ENCODE results near the gene VBP1. TPM values are rescaled to one million over a fixed set of nuclear protein-coding genes. Genes with fewer than 3 reads are reported as not detected.
"Not testable (repeated sequence)": the region's sequence is repeated elsewhere in the genome, so short reads cannot be mapped to it uniquely, and the experiment has no call there.

Gene VBP1
- total RNA-seq, 1 donor from 2014 or later, result 32.2 TPM

GRCh38 chrX:155213731-155214130 lies 2.5 kb upstream of the VBP1 start:
- Histone ChIP-seq H3K9me3 (no peaks in the 10 kb centered on the region), H3K4me3 (no peak overlapping the region), H3K36me3 (no peaks in the 10 kb centered on the region), H3K27me3 (ENCODE audit: low read depth) (no peaks in the 10 kb centered on the region), H3K27ac (no peak overlapping the region), H3K4me1 (peaks cover 13% of the 10 kb centered on the region)
- ATAC-seq (no peak), DNase-seq (no peak)
- no peak for TF ChIP-seq CTCF (IDR thresholded peaks at IDR 0.05)
- intact Hi-C loops (cut with DNase I), result no loop called here

- intact Hi-C loops (cut with DNase I), result no loop called here
- DNase-seq, result no peak
- H3K4me3 ChIP-seq, result peak overlapping the region; percentile 69
- peaks cover 13% of the 10 kb centered on the region for H3K4me1 ChIP-seq
- H3K27ac ChIP-seq, result peak overlapping the region; percentile 91
- H3K36me3 ChIP-seq, result peaks cover 4% of the 10 kb centered on the region
- no peaks in the 10 kb centered on the region for H3K27me3 ChIP-seq (ENCODE audit: low read depth)
- ATAC-seq, result peak; percentile 43 to 58
- no peaks in the 10 kb centered on the region for H3K9me3 ChIP-seq
- TF ChIP-seq CTCF (IDR thresholded peaks at IDR 0.05), result no peak
Measured at GRCh38 chrX:155215443-155216178, 649 bp upstream of the VBP1 start.

- DNase-seq (no peak), ATAC-seq (no peak)
- Histone ChIP-seq H3K27ac (peak overlapping the region; percentile 91), H3K4me3 (peak overlapping the region; percentile 69), H3K9me3 (no peaks in the 10 kb centered on the region), H3K36me3 (peaks cover 7% of the 10 kb centered on the region), H3K27me3 (ENCODE audit: low read depth) (no peaks in the 10 kb centered on the region), H3K4me1 (peaks cover 13% of the 10 kb centered on the region)
- no peak for TF ChIP-seq CTCF (IDR thresholded peaks at IDR 0.05)
- intact Hi-C loops (cut with DNase I), result no loop called here
Measured at GRCh38 chrX:155216940-155217440, 730 bp downstream of the VBP1 start.

GRCh38 chrX:155218777-155219176 lies 2.5 kb downstream of the VBP1 start:
- H3K9me3 ChIP-seq, result no peaks in the 10 kb centered on the region
- H3K27ac ChIP-seq, result no peak overlapping the region
- ATAC-seq, result no peak
- no peak overlapping the region for H3K4me3 ChIP-seq
- no peak for DNase-seq
- peaks cover 7% of the 10 kb centered on the region for H3K36me3 ChIP-seq
- no peaks in the 10 kb centered on the region for H3K27me3 ChIP-seq (ENCODE audit: low read depth)
- TF ChIP-seq CTCF (IDR thresholded peaks at IDR 0.05), result no peak
- intact Hi-C loops (cut with DNase I), result no loop called here
- H3K4me1 ChIP-seq, result peaks cover 13% of the 10 kb centered on the region

GRCh38 chrX:155221351-155221750 lies 5.1 kb downstream of the VBP1 start:
- H3K4me3 ChIP-seq, result no peak overlapping the region
- ATAC-seq (no peak), DNase-seq (no peak)
- intact Hi-C loops (cut with DNase I), result no loop called here
- no peak overlapping the region for H3K27ac ChIP-seq
- no peaks in the 10 kb centered on the region for H3K27me3 ChIP-seq (ENCODE audit: low read depth)
- no peak for TF ChIP-seq CTCF (IDR thresholded peaks at IDR 0.05)
- no peaks in the 10 kb centered on the region for H3K9me3 ChIP-seq
- H3K4me1 ChIP-seq, result peaks cover 13% of the 10 kb centered on the region
- H3K36me3 ChIP-seq, result peaks cover 7% of the 10 kb centered on the region

- H3K27ac ChIP-seq; DNase-seq; H3K9me3 ChIP-seq; H3K4me3 ChIP-seq; H3K4me1 ChIP-seq; ATAC-seq; intact Hi-C loops (cut with DNase I); H3K27me3 ChIP-seq (ENCODE audit: low read depth): not testable (repeated sequence)
- H3K36me3 ChIP-seq, result peaks cover 25% of the 10 kb centered on the region
Measured at GRCh38 chrX:155223746-155224145, 7.5 kb downstream of the VBP1 start.

All from lower lobe of right lung (tissue), 2 donors.